C4-2B (cell line): ENCODE data around the gene ARSA.

ENCODE experiments used
- CTCF ChIP-seq: fragments of 450-650 bp; conservative IDR thresholded peaks from 2 replicates; pipeline ENCODE4 v1.5.1; 2017; ENCODE audit warnings: mild to moderate bottlenecking
- ZFX ChIP-seq: fragments of 450-650 bp; IDR thresholded peaks from 2 replicates; pipeline ENCODE4 v1.6.1; 2017

GRCh38 chr22:50671641-50672040, 43.7 kb upstream of the ARSA start:
- TF ChIP-seq CTCF (no peak), ZFX (no peak)
